Stimulated activated CD4-positive, alpha-beta T cell treated with anti-CD3 and anti-CD28 coated beads, Interleukin-2, amount 100 ng/mL, for 48 hours (primary cell): ENCODE data around the gene KRT40.

Experiments
- DNase-seq, 2 donors: peaks; one replicate each; pipeline ENCODE4 v3.0.0-alpha.2; 2020

KRT40 gene

DNA sequence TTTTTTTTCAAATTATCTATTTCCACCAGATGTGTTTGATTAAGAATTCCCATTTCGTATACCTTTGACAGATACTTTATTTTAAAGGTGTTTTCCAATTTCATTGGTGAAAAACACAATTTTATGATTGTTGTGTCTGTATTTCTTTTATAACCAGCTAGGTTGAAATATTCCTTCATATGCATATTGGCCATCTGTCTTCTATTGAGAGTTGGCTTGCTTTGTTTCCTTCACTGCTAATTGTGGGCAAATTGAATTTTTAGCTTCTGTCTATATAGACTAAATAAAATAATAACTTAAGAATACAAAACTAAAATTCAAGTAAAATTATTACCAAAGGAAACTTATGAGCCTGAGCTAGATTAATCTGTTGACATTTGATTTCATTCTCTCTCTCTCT, 11.0 kb upstream of the KRT40 start:
- DNase-seq, result no peak

DNA sequence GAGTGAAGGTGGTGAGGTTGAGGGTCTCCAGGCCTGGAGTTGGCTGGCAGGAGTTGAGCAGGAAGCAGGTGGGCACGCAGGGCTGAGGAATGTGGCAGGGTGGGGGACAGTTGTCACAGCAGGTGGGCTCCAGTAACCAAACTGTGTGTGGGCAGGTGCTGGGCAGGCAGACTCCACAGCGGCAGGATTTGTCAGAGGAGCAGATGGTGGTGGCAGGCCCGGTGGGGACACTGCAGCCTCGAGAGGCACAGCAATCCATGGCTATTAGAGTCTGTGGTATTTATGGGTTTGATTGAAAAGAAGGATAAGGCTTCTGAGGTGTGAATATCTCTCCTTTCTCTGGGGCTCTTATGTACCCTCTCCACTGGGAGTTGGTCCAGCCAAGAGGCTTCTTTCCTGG, 9.7 kb upstream of the KRT40 start, which contains the start of gene KRTAP3-3:
TSS of gene KRTAP3-3 (minus strand) at position 326 of the 400 bp plus-strand sequence. CDS start at position 259, 67 bp downstream.
- DNase-seq, result no peak

DNA sequence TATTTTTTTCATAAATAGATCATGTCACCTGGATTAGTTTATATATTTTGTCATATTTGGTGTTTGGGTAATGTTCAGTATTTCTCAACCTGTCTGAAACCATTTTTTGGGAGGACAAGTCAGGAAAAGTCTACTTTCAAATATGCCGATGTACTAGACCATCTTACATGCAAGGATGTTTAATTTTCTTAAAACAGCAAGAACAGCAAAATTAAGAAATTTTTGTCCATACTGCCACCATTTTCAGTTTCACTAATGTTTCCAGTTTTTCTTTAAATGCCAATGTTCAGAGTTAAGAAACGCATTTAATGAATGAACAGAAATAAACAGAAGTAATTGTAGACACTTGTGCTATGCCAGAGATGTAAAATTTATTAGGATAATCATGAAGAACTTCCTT, 9.0 kb upstream of the KRT40 start:
- DNase-seq, result no peak

DNA sequence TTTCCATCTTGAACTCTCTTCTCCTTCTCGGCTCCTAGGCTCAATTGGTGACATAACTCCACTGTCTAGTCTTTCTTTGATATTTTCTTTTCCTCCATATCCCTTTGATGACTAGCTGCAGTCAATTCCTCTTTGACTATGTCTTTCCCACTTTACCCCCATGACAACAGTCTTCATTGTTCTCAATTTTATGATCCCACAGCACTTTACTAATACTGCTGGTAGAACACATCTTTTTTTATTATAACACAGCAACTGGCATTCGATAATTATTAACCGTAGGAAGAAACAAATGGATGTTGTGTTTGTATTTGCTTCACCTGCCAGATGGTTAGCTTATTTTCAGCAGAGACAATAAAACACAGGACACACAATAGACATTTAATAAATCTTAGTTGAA, 8.5 kb upstream of the KRT40 start:
- DNase-seq, result no peak

DNA sequence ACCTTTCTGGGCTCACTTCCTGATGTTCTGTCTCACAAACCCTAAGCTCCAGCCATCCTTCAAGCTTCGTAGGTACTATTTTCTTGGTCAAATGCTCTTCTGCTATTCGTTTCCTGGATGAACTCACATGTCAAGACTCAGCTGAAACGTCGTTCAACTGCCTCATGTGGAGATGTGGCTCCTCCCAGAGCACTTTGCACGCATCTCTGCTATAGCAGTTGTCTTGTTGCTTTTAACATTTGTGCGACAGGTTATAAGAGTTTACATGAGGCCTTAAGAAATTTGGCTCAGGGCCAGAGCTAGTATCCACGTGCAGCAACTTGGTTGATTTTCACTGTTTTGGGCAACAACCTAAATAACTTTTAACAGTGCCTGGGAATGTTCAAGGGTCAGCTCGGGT, 2.8 kb upstream of the KRT40 start:
- DNase-seq, result no peak

DNA sequence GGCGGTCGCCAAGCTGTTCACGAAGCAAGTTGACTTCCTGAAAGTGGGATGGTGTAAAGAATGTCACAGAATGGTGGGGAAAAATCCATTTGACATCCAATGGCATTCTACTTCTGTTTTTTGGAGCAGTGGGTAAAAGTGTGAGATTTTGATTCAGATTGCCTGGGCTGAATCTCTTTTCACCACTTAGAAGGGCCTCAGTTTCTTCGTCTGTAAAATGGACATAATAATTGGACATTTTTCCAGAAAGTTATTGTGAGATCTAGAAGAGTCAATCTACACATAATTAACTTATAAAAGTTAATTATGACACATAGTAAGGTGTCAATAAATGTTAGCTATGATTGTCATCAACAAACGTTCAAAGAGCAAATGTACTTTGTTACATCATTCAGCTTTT, 3.0 kb downstream of the KRT40 start:
- DNase-seq, result no peak

DNA sequence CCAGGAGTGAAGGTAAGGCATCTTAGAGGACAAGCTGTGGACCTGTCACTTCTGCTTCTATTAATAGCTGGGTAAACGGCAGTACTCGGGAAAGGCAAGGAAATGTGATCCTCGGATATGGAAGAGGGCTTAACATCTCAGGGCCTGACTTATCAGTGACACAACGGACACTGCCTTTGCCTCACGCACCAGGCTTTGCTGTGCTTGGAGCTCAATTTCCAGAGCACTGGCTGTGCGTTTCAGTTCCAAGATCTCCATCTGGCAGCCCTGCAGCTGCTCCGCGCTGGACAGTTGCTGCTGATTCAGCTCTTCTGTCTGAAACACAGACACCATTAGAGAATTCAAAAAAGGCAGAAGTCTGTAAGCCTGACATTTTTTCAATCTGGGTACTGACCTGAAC, 3.5 kb downstream of the KRT40 start:
- no peak for DNase-seq

DNA sequence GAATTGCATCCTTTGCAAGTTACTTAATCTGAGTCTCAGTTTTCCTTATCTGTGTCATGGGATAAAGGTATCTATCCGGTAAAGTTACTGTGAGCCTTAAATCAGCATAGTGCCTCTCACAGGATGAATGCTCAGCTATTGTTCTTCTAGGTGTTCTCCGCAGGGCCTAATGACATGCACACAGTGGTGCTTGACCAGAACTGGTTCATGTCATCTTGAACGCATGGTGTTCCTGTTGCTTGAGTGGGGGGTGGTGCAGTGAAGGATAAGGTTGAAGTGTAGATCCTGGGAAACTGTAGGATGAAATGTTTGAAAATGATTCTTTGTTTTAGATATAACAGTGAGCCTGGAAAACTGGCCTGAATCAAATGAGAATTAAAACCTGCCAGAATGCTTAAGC, 4.0 kb downstream of the KRT40 start:
- DNase-seq, result no peak

DNA sequence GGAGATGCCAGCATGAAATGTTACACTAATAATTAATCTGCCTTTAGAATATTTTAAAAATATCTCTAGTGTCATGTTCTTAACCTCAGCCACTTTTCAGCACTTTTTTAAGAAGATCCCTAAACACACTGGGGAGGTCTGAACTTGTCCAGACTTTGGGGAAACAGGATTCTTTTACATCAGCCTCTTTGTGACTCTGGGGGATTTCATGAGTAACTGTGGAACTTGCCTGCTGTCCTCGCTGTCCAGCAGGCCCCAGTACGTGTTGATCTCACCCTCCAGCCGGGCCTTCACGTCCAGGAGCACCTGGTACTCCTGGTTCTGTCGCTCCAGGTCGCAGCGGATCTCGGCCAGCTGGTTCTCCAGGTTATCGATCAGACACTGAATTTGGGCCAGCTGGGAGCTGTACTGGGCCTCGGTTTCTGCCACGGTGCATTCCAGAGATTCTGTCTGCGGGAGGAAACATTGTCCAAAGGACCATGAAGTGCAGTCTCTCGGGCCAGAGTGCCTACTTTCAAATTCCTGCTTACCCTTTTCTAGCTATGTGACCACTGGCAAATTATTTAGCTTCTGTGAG, 5.5 kb downstream of the KRT40 start:
- DNase-seq, result no peak

DNA sequence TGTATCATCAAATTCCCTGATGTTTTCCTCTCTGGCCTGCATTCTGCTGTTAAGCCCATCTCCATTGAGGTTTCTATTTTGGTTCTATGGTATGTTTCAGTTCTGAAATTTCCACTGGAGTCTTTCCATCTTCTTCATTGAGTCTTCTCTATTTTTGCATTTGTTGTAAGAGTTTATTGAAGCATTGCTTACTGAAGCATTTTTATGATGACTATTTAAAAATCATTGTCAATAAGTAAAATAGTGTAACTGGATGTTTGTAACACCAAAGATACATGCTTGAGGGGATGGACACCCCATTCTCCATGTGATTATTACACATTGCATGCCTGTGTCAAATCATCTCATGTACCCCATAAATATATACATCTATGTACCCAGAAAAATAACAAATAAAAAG, 8.6 kb downstream of the KRT40 start:
- DNase-seq, result no peak

DNA sequence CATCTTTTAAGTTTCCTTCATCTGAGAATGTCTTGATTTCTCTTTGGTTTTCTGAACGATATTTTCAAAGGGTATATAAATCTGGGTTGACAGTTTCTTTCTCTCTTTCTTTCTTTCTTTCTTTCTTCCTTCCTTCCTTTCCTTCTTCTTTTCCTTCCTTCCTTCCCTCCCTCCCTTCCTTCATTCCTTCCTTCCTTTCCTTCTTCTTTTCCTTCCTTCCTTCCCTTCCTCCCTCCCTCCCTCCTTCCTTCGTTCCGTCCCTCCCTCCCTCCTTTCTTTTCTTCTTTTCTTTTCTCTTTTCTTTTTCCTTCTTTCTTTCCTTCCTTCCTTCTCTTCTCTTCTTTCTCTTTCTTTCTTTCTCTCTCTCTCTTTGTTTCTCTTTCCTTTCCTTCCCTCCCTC, 9.8 kb downstream of the KRT40 start:
- DNase-seq, result no peak

DNA sequence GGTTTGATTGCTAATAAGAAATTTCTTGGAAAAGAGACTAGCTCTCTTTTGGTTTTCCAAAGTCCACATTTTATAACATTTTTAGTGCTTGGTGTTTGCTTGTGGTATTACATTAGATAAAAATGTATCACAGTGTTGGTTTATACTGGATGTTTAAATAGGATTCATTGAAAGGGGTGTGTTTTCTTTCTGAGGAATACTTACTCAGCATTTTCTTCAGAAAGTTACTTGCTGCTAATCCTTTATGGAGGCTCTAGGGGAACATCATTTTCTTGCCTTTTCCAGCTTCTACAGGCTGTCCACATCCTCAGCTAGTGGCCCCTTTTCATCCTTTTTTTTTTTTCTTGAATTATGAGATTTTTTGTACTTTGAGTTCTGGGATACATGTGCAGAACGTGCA, 16.5 kb downstream of the KRT40 start:
- no peak for DNase-seq

DNA sequence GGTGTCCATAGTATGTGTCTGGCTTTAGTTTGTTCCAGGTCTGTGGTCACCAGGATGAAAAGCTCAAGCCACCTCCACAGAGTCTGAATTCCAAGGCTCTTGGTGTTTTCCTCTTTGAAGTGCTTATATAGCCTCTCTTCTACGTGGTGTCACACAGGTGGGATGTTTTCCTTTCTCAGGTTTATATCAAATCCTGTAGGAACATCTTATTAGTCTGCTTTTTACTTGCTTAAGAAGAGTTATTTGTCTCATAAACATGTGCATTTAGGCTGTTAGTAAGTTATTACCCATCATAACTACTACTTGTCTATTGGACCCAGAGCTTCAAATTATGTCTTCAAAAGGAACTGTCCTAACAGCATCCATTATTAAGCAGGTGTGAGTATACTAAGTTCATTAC, 17.3 kb downstream of the KRT40 start, which contains the start of gene KRT39:
TSS of gene KRT39 (minus strand) at position 101 of the 400 bp plus-strand sequence. CDS start at position 9, 92 bp downstream.
- DNase-seq, result no peak

DNA sequence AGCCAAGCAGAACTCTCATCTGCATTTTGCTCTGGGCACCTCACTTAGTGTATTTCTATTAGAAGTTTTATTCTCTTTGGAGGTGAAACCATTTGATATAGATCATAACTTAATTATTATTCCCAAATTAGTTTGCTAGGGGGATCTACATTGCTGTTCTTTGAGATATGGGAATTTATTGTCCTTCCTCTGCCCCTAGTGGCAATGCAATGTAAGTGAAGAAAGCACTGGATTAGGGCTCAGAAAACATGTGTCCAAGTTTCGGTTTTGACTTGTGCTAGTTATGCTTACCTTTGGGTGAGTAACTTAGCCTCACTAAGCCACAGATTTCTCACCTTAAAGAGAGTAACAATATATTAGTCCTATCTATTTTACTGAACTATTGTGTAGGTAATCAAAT, 20.3 kb downstream of the KRT40 start:
- DNase-seq, result no peak

DNA sequence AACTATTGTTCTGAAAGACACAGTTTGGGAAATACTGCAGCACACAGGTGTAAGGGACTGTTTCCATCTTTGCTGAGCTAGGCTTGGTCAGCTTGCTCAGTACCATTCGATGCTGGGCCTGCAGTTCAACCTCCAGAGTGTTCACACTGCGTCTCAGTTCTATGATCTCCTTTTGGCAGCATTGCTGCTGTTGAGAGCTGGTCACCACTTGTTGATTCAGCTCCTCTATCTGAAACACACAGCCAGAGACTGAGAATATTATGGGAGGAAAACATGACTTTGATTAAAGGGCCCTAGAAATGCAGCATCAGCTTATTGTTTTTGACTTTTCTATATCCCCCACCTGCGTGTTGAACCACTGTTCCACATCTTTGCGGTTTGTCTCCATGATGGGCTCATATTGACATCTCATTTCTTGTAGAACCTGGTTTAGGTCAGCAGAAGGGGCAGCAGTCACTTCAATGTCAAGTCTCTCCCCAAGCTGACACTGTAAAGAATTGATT, 22.0 kb downstream of the KRT40 start:
- DNase-seq, result no peak

DNA sequence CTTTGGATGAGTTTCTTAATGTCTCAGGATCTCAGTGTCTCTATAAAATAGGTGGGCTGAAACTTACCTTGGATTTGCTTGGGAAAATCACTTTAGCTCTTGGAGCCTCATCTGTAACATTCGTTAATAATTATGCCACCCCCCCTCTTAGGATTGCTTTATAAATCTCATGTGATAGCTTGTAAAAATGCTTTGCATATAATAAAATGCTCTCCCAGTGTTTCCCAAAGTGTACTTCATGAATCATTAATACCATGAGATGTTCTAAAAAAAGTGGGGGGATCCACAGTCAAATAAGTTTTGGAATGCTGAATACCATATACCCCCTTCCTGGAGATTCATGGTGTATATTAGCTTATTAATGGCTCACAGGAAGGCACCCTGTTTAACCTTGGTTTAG, 22.5 kb downstream of the KRT40 start:
- no peak for DNase-seq

DNA sequence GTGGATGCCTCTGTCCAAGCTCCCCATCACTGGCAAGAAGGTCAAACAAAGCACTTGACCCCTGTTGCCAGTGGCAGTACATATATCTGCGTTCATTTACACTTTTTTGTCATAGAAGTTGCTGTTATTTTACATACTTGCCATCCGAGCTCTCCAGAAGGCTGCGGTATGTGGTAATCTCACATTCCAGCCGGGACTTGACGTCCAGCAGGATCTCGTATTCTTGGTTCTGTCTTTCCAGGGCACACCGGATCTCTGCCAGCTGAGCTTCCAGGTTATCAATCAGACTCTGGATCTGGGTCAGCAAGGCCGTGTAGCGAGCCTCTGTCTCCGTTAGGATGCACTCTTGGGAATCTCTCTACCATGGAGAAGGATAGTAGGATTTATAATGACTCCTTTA, 24.0 kb downstream of the KRT40 start:
- no peak for DNase-seq

DNA sequence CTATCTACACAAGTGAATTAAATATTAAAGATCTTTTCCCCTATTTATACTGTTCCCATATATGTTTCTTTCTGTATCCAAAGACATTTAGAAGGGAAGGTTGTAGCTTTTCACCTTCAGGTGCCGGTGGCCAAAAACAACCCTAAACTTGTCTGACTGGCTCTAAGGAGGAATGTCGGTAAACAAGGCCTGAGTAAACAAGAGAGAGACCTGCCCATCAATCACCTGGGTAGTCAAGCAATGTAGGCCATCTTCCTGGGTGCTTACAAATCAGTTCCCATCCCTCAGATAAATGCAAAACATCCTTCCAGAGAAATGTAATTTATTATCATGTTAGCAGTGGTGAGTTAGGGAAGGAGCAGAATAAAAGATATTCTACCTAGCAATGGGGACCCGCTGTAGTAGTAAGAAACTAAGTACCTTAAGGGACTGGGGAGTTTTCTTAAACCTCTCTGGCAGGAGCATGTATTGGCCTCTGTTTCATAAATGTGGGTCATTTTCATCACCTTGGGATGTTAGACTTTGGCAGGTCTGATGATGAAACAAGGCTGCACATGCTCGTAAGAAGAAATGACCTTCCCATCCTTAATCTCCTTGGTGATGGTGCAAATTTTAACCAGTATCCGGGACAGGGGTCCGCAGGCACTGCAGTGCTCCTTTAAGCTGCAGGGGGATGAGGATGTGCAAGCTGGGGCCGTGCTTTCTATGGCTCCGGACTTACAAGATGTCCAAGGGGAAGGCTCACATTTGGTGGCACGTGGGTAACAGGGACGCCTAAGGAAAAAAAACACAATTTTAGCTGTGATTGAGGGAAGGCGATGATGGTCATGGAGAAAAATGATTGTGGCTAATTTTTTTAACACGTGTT, 25.8 kb downstream of the KRT40 start:
- no peak for DNase-seq

DNA sequence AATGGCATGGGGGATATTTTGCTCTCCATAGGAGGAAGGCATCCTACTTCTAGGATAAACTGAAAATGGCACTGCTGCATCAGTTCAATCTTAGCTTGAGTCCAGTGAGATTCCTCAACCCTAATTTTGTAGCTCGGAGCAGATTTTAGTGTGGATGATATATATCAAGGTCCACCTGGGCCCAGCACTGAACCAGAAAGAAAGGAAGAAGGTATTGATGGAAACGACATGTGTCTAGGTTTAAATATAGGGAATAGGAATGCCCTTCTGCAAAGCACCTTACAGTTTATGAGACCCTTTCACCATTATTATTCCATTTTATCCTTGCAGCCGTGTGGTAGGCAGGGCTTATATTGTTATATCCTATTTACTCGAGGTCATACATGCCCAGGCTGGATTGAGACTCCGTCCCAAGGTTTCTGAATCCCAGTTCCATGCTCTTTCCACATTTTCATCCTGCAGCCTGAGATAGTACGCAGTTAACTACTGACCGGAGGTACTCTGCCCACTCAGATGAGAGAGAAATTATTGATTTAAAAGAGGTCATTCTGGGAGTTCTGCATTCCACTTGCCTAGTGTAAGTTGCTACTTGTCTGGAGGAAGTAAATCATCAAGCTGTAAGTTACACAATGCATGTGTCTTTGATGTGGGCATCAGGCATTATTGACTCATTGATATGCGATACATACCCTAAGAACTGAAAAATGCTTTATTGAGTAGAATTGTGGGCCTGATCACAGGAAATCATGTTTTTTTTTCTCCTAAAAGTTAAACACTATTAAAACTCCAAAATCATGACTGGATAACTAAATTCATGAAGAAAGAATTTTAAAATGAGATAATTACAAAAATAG, 27.5 kb downstream of the KRT40 start:
- DNase-seq, result no peak

DNA sequence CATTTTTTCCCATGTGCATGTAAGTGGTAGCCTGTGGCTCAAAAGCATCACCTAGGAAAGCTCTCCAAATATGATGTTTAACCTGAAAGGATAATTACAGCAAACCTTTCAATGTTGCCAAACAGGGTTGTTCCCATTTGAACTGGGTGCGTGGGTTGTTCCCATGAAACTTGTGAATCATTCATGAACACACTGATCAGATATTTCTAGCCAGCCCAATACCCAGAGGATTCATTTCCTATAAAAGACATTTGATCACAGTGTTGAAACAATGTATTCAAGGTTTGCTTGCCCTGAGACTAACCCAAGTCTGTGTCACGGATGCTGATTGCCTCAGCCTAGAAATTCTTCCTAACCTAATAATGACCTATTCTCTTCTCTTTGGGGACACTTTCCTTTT, 30.2 kb downstream of the KRT40 start:
- peak in 1 of 2 donors; percentile 11 for DNase-seq

DNA sequence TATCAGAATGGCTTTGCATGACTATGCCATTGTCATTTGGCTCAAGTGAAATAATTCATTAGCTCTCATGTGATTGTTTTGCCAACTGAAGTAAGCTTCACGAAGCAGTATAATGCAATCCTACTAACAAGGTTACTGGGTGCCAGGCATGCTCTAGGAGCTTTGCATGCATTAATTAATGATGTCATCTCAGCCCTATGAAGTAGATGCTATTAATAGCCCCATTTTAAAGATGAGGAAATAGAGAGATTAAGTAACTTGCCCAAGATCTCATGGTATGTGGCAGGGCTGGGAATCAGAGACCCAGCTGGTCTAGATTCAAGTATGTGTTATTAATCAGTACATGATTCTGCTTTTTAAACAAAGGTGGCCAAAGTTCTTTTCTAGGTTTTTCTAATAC, 31.5 kb downstream of the KRT40 start:
- no peak for DNase-seq

DNA sequence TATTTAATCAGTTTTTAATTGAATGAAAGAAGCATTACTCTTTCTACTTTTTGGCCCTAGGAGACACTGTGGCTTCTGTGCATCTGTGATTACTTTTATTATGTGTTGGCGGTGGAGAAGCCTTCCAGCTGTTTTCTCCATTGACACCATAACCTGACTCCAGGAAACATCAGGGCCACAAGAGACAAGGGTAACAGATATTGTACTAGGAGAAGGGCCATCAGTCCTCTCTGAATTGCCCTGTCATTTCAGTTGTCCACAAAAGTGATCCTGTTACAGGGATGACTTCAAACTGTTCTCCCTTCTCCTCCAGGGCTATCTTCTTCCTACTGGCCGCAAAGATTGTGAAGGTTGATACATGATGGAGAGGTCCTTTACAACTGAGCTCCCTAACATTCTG, 32.0 kb downstream of the KRT40 start:
- DNase-seq, result no peak

DNA sequence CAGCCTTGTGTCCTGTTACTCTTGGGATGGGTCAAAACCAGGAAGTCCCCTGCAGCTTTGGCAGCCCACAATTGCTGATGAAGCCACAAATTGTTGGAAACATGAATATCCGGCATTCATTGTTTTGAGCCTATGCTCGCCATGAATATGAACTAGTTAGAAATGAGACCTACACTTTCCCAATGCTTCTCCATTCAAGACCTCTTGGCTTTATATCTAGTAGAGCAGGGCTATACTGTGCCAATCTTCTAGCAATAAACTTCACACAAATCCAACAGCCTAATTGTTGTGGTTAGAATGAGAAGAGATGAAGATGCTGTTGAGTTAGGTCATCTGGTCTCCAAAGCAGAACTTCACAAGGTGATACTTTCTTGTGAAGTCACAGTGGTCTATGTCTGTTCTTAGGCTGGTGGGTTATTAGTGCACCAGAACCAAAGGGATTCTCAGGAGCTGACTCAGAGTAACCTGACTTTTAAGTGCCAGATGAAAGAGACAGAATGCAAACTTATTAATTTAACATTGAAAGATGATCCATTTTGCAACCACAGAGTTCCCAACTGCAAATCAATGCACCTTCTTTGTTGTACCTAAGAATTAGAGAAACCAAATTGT, 33.0 kb downstream of the KRT40 start:
- no peak for DNase-seq
